GM10248 (cell line): Measurements from ENCODE around the gene KRT83.
"Not testable (repeated sequence)": the region's sequence is repeated elsewhere in the genome, so short reads cannot be mapped to it uniquely, and the experiment has no call there.

Source experiments
- CTCF ChIA-PET: fragments of 300-600 bp; sonication (Branson Sonifier 250); formaldehyde crosslinking; extraction: SDS; loops from one replicate; lab custom pipeline; 2021; ENCODE audit warnings: antibody characterized with exemption; lab: Yijun Ruan, JAX
- POLR2A ChIA-PET: fragments of 350-650 bp; sonication (Branson Sonifier 250); formaldehyde crosslinking; extraction: SDS; loops from one replicate; lab custom pipeline; 2020; ENCODE audit warnings: antibody characterized with exemption; lab: Yijun Ruan, JAX
- DNase-seq: peaks from one replicate; pipeline ENCODE4 v3.0.0; 2012; ENCODE audit errors: extremely low spot score
- TF ChIP-seq, protein P1 (sequence below): IDR thresholded peaks from 2 replicates; pipeline ENCODE4 v1.5.1; 2012; ENCODE audit warnings: mild to moderate bottlenecking, low read depth; ENCODE audit errors: extremely low read depth, missing control alignments, control extremely low read depth

The KRT83 gene

DNA sequence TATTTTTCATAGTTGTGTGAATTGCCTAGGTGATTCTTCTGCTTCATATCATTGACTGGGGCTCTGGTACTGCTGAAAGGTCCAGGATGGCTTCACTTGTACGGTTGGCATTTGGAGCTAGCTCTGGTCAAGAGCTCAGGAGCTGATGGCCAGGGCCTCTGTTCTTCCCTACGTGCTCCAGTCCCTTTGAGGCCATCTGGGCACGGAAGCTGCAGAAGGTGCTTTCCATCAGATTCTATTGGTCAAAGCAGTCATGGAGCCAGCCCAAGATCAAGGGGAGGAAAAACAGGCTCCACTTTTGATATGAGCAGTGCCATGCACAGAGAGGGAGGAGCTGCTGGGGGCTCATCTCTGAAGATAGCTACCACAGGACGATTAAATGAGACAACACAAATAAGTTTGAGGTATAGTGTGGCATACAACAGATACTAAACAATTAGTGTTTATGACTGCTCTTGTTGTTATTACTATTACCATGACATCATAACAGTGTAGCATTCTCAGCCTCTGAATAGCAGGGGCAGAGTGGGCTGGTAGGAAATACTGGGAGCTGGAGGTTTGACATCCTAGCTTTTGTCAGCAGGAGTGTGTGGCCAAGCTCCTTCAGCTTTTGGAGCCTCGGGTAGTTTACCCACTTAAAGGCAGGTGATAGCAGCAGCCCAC is 10.4 kb downstream of the KRT83 start:
- TF ChIP-seq, protein P1, sequence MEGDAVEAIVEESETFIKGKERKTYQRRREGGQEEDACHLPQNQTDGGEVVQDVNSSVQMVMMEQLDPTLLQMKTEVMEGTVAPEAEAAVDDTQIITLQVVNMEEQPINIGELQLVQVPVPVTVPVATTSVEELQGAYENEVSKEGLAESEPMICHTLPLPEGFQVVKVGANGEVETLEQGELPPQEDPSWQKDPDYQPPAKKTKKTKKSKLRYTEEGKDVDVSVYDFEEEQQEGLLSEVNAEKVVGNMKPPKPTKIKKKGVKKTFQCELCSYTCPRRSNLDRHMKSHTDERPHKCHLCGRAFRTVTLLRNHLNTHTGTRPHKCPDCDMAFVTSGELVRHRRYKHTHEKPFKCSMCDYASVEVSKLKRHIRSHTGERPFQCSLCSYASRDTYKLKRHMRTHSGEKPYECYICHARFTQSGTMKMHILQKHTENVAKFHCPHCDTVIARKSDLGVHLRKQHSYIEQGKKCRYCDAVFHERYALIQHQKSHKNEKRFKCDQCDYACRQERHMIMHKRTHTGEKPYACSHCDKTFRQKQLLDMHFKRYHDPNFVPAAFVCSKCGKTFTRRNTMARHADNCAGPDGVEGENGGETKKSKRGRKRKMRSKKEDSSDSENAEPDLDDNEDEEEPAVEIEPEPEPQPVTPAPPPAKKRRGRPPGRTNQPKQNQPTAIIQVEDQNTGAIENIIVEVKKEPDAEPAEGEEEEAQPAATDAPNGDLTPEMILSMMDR = no peak
- DNase-seq = no peak
- ChIA-PET CTCF (interaction anchor here (1.6 to 3.4 kb wide), 4 partner anchors 17 to 73 kb away, joined by 4 to 24 read pairs (median 14); no protein-coding TSS in a partner anchor), POLR2A (no interaction called here)

DNA sequence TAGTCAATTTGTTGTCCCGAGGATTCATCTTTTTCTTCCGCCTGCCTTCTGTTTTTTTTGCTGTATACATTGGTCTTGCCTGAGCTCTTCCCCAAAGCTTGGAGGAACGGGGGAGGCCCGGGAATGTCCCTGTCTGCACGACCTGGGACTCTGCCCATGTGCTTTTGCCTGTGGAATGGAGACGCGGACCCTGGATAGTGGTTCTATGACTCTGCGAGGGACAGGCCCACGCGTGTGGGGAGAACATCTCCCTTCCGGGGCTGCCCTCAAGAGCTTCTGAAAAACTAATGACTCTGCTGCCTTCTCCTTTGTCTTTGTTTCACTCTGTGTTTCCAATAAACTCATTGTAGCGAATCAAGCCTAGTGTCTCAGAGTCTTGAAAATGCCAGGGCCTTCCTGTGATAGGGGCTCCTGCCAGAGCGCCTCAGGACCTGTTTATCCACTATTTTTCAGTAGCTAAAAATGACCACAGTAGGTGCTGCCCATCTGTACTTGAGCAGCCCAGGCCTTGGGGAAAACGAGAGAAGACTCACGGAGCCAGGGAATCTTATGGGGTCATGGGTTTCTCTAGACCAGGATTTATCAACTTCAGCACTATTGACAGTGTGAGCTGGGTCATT is 12.3 kb downstream of the KRT83 start:
- ChIA-PET POLR2A (no interaction called here), CTCF (interaction anchor here (1.3 to 4.0 kb wide), 5 partner anchors 10 to 98 kb away, joined by 4 to 28 read pairs (median 18); no protein-coding TSS in a partner anchor)
- TF ChIP-seq, protein P1 = no peak

DNA sequence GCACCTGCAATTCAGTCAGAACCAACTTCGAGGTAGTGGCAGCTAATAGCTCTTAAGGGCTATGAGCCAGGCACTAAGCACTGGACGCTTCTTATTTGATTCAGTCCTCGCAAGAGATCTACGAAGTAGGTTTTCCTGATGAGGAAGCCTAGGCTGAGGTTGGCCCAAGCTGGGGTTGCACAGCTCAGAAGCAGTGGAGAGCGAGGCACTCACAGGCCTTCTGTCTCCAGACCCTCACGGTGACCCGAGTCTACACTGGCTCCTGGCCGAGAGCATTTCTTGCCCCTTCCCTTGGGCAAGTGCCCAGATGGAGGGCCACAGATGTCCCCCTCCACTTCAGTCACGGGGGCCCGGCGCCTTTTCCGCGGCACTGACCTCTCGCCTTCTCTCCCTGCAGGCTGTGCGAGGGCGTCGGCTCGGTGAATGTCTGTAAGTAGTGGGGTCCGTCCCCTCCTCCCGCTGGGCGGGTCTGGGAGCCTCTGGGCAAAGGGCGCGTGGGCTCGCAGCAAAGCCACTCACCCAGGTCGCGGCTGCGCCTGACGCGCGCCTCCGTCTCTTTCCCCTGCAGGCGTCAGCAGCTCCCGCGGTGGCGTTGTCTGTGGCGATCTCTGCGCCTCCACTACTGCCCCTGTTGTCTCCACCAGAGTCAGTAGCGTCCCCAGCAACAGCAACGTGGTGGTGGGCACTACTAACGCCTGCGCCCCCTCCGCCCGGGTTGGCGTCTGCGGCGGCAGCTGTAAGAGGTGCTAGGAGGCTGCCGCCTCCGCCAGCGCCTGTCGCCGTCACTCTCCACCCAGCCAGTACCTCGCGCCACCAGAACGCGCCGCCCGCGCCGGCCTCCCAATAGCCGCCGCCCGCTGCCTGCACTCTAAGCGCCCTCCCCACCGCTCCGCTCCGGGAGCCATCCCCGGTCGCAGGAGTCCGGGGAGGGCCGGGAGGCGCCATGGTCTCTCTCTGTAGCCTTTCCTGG is 13.1 kb downstream of the KRT83 start:
- TF ChIP-seq, protein P1 = no peak
- POLR2A ChIA-PET = no interaction called here
- CTCF ChIA-PET = interaction anchor here (0.7 to 4.0 kb wide), 9 partner anchors 7 to 86 kb away, joined by 3 to 28 read pairs (median 12); no protein-coding TSS in a partner anchor
- no peak for DNase-seq

More for the DNA sequence above, 12.3 kb downstream of the KRT83 start:
- DNase-seq = no peak

DNA sequence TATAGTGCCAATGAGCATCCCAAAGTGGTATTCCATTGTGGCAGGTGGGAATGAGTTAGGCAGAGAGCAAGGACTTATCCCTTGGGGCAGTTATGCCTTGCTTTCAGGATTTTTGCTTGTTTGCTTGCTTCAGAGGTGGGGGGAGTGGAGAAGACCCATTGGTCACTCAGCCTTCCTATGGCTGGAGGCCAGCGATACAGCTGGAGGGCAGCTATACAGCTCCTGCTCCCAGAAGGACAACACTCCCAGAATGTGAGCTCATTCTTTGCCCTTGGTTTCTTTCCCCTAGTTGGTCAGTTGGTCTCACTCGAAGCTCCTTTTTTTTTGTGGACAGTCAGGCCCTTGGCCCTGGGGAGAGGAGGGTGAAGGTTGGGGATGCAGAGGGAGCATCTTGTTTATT is 14.5 kb downstream of the KRT83 start:
- DNase-seq = no peak
- ChIA-PET POLR2A (no interaction called here), CTCF (interaction anchor here (0.9 to 4.0 kb wide), 9 partner anchors 9 to 85 kb away, joined by 3 to 28 read pairs (median 7); no protein-coding TSS in a partner anchor)
- TF ChIP-seq, protein P1 = no peak

DNA sequence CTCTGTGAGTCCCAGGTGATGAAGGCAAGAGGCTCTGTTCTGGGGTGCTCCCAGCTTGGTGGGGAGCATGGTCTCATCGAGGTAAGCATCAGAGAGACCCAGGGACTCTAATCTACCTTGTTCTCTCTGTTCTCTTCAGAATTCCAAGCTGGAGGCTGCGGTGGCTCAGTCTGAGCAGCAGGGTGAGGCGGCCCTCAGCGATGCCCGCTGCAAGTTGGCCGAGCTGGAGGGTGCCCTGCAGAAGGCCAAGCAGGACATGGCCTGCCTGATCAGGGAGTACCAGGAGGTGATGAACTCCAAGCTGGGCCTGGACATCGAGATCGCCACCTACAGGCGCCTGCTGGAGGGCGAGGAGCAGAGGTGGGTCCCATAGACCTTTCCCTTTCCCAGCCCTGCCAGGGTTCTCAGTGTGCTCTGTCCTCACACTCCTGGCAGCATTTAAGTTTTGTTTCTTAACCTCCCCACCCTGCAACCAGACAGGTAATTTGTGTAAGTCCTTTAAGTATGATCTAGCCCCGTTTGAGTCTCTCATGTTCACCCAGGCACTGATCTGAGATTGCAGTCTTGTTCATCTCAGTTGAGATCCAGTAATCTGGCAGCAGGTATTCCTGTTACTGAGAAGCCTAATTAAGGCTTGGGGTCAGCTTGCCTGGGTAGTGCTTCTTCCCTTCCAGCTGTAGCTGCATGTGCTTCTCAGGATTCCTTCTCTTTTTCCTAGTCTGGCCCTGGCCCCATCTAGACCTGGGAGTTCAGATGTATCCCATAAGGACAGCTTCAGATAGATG is 15.1 kb downstream of the KRT83 start:
- ChIA-PET POLR2A (no interaction called here), CTCF (interaction anchor here (1.1 to 4.0 kb wide), 7 partner anchors 9 to 28 kb away, joined by 3 to 28 read pairs (median 12); no protein-coding TSS in a partner anchor)
- DNase-seq = no peak
- TF ChIP-seq, protein P1 = peak; percentile 5

DNA sequence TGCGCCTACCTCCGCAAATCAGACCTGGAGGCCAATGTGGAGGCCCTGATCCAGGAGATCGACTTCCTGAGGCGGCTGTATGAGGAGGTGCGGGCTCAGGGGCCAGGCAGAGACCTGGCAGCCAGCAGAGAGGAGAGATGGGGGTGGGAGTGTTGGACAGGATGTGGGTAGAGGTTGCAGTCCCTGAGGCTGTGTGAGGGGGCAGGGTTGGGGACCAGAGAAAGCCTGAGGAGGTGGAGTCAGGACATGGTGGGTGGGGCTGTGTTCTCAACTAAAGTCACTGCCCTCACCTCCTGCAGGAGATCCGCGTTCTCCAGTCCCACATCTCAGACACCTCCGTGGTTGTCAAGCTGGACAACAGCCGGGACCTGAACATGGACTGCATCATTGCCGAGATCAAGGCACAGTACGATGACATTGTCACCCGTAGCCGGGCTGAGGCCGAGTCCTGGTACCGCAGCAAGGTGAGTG is 16.2 kb downstream of the KRT83 start:
- POLR2A ChIA-PET, DNase-seq: not testable (repeated sequence)
- CTCF ChIA-PET = interaction anchor here (3.1 kb wide), 1 partner anchor 27 kb away, joined by 17 read pairs; no protein-coding TSS in a partner anchor

DNA sequence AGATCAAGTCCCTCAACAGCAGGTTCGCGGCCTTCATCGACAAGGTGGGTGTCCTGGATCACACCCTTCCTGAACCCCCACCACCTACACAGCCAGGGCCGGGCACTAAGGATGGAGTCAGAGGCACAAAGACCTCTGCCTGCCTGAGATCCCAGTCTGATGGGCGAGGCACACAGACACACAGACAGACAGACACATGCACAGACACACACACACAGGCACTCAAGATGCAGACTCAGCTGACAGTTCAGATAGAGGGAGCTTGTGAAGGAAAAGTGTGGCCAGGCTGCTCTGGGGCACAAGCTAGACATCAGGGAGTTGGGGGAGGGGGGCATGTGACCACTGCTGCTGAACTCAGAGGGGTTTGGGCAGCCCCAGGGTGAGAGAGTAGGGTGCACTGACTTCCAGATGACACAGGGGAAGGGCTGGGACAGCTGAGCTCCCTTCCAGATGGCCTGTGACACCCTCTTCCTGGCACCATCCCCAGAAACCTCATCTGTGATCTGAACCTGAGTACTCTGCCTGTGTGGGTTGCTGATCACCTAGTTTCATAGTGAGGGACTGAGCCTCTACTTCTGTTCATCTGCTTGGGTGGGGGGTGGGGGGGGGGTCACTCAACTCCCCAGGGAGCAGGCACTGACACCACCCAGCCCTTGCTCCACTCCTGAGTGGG is 18.8 kb downstream of the KRT83 start:
- POLR2A ChIA-PET, CTCF ChIA-PET, DNase-seq: not testable (repeated sequence)

DNA sequence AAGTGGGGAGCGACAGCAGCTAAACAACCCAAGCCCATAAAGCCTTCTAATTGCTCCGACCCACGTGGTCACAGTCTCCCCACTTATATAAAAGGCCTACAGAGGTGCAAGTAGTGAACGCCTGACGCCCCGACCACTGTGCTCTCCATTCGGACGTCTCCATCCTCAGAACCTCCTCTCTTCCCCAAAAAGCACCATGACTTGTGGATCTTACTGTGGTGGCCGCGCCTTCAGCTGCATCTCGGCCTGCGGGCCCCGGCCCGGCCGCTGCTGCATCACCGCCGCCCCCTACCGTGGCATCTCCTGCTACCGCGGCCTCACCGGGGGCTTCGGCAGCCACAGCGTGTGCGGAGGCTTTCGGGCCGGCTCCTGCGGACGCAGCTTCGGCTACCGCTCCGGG is 19.5 kb downstream of the KRT83 start:
- DNase-seq, POLR2A ChIA-PET, CTCF ChIA-PET: not testable (repeated sequence)
